H1 (cell line): ENCODE measurements around the gene RNU6-8. TPM values are rescaled to one million over a fixed set of nuclear protein-coding genes. Genes with fewer than 3 reads are reported as not detected.

Experiments
- CTCF ChIA-PET: fragments of 300-600 bp; sonication (Branson Sonifier 250); formaldehyde crosslinking; loops from one replicate; lab custom pipeline; 2021; ENCODE audit not compliant: partially characterized antibody; lab: Charles Lee
- POLR2A ChIA-PET: fragments of 300-600 bp; sonication (Branson Sonifier 250); formaldehyde crosslinking; loops from one replicate; lab custom pipeline; 2021; ENCODE audit warnings: inconsistent platforms; ENCODE audit not compliant: partially characterized antibody; lab: Charles Lee
- DNase-seq, 2 experiments: peaks; one replicate each; pipeline versions ENCODE4 v3.0.0 to v3.0.0-alpha.2; 2010 to 2022; ENCODE audit warnings: low spot score in 2 of 2, low read depth in 1 of 2, mixed read lengths in 1 of 2
- FAIRE-seq: peaks from 2 replicates; lab custom pipeline; 2011; peaks lifted over from hg19 to GRCh38; lab: Jason Lieb, UNC
- H2AFZ ChIP-seq: 2 replicates; pipeline ENCODE4 v1.8.1; 2012; ENCODE audit warnings: low read length, inconsistent platforms
- H2AK5ac ChIP-seq: 2 replicates; pipeline ENCODE4 v1.6.1; 2013; ENCODE audit warnings: low read depth, low read length
- H2BK120ac ChIP-seq: replicated peaks from 2 replicates; pipeline ENCODE3; 2013; ENCODE audit warnings: low read depth, low read length, inconsistent platforms
- H2BK12ac ChIP-seq: 2 replicates; pipeline ENCODE4 v1.6.1; 2013; ENCODE audit warnings: low read depth, low read length
- H2BK15ac ChIP-seq: 2 replicates; pipeline ENCODE4 v1.6.1; 2013; ENCODE audit warnings: low read length
- H2BK20ac ChIP-seq: 2 replicates; pipeline ENCODE4 v1.6.1; 2013; ENCODE audit warnings: low read length
- H2BK5ac ChIP-seq: 2 replicates; pipeline ENCODE4 v1.6.1; 2013; ENCODE audit warnings: low read depth, low read length
- H3K14ac ChIP-seq: 2 replicates; pipeline ENCODE4 v1.6.1; 2013; ENCODE audit warnings: inconsistent platforms; ENCODE audit not compliant: insufficient read length
- H3K18ac ChIP-seq: 2 replicates; pipeline ENCODE4 v1.6.1; 2013; ENCODE audit warnings: low read length; ENCODE audit errors: extremely low read depth
- H3K23ac ChIP-seq: 2 replicates; pipeline ENCODE4 v1.6.1; 2013; ENCODE audit warnings: inconsistent platforms; ENCODE audit not compliant: insufficient read length
- H3K23me2 ChIP-seq: 2 replicates; pipeline ENCODE4 v1.6.1; 2013; ENCODE audit warnings: low read depth, low read length
- H3K27ac ChIP-seq: 2 replicates; pipeline ENCODE4 v1.6.1; 2011; ENCODE audit warnings: low read depth, low read length, inconsistent platforms
- H3K27me3 ChIP-seq, 4 experiments: replicated peaks in 1 of 4; 1 replicate in 1 of 4; 2 replicates in 3 of 4; pipeline versions ENCODE4 v1.6.1 to v1.8.1; 2011 to 2013; ENCODE audit warnings: low read length in 3 of 4, mild to moderate bottlenecking in 3 of 4, inconsistent platforms in 2 of 4, mixed read lengths in 2 of 4, moderate library complexity in 1 of 4; ENCODE audit not compliant: control insufficient read depth in 3 of 4, insufficient read depth in 3 of 4; ENCODE audit errors: extremely low read depth in 1 of 4
- H3K36me3 ChIP-seq, 4 experiments: 2 replicates each; pipeline versions ENCODE4 v1.6.1 to v1.8.1; 2011 to 2013; ENCODE audit warnings: mild to moderate bottlenecking in 4 of 4, low read length in 3 of 4, moderate library complexity in 2 of 4, control low read depth in 1 of 4, inconsistent platforms in 1 of 4; ENCODE audit not compliant: insufficient read depth in 4 of 4, control insufficient read depth in 2 of 4
- H3K4ac ChIP-seq: replicated peaks from 2 replicates; pipeline ENCODE3; 2013; ENCODE audit warnings: low read length, low read depth, mixed read lengths, inconsistent platforms; ENCODE audit not compliant: insufficient read length
- H3K4me1 ChIP-seq, 4 experiments: replicated peaks in 1 of 4; 1 replicate in 1 of 4; 2 replicates in 3 of 4; pipeline versions ENCODE4 v1.6.1 to v1.8.1; 2011 to 2013; ENCODE audit warnings: low read length in 3 of 4, inconsistent platforms in 2 of 4, mixed read lengths in 1 of 4; ENCODE audit not compliant: insufficient read depth in 4 of 4, control insufficient read depth in 3 of 4
- H3K4me2 ChIP-seq, 2 experiments: 2 replicates each; pipeline versions ENCODE4 v1.6.1 to v1.8.1; 2011 to 2013; ENCODE audit warnings: low read depth in 2 of 2, low read length in 2 of 2, control low read depth in 1 of 2, inconsistent platforms in 1 of 2, mild to moderate bottlenecking in 1 of 2; ENCODE audit not compliant: insufficient read depth in 1 of 2
- H3K4me3 ChIP-seq, 4 experiments: fragments of 200-600, 300-600 bp in 1 of 4; sonication (generic), shearing (Covaris generic), sonication (Bioruptor Twin) in 1 of 4; 2 replicates each; pipeline versions ENCODE4 v1.5.1 to v1.8.1; 2011 to 2016; ENCODE audit warnings: low read length in 4 of 4, low read depth in 3 of 4, control low read depth in 2 of 4, inconsistent platforms in 2 of 4, mild to moderate bottlenecking in 2 of 4, mixed read lengths in 1 of 4, moderate library complexity in 1 of 4; ENCODE audit not compliant: insufficient read depth in 2 of 4; ENCODE audit errors: extremely low read depth in 1 of 4
- H3K56ac ChIP-seq: replicated peaks from 2 replicates; pipeline ENCODE3; 2013; ENCODE audit warnings: low read depth, mild to moderate bottlenecking, mixed read lengths, low read length, inconsistent platforms; ENCODE audit not compliant: insufficient read length
- H3K79me1 ChIP-seq: 2 replicates; pipeline ENCODE4 v1.6.1; 2013; ENCODE audit warnings: low read depth, low read length, control low read depth
- H3K79me2 ChIP-seq, 2 experiments: 2 replicates each; pipeline versions ENCODE4 v1.6.1 to v1.8.1; 2012 to 2013; ENCODE audit warnings: low read length in 2 of 2, mild to moderate bottlenecking in 2 of 2, inconsistent platforms in 1 of 2; ENCODE audit not compliant: insufficient read depth in 2 of 2, control insufficient read depth in 1 of 2
- H3K9ac ChIP-seq, 4 experiments: replicated peaks in 1 of 4; 1 replicate in 1 of 4; 2 replicates in 3 of 4; pipeline versions ENCODE4 v1.6.1 to v1.8.1; 2011 to 2013; ENCODE audit warnings: low read depth in 3 of 4, low read length in 3 of 4, control low read depth in 2 of 4, mild to moderate bottlenecking in 2 of 4, moderate library complexity in 2 of 4, inconsistent platforms in 1 of 4; ENCODE audit errors: extremely low read depth in 1 of 4
- H3K9me3 ChIP-seq, 2 experiments: 2 replicates each; pipeline versions ENCODE4 v1.6.1 to v1.8.1; 2012 to 2013; ENCODE audit warnings: mild to moderate bottlenecking in 2 of 2, moderate library complexity in 2 of 2, control low read depth in 1 of 2, inconsistent platforms in 1 of 2, low read depth in 1 of 2, low read length in 1 of 2, mixed read lengths in 1 of 2; ENCODE audit not compliant: insufficient read depth in 2 of 2
- H4K20me1 ChIP-seq, 2 experiments: replicated peaks in 1 of 2; 2 replicates each; pipeline versions ENCODE3 to v1.8.1; 2011 to 2013; ENCODE audit warnings: inconsistent platforms in 2 of 2, low read length in 2 of 2, mild to moderate bottlenecking in 1 of 2; ENCODE audit not compliant: insufficient read depth in 2 of 2, control insufficient read depth in 1 of 2
- H4K5ac ChIP-seq: 2 replicates; pipeline ENCODE4 v1.6.1; 2013; ENCODE audit warnings: low read length, low read depth, mixed read lengths, inconsistent platforms; ENCODE audit not compliant: insufficient read length
- H4K8ac ChIP-seq: 2 replicates; pipeline ENCODE4 v1.8.0; 2013; ENCODE audit warnings: mild to moderate bottlenecking, moderate library complexity, low read length, inconsistent platforms; ENCODE audit not compliant: insufficient read depth; ENCODE audit errors: extremely low read depth
- H4K91ac ChIP-seq: replicated peaks from 2 replicates; pipeline ENCODE3; 2013; ENCODE audit warnings: low read length, mixed read lengths, inconsistent platforms; ENCODE audit not compliant: insufficient read length
- BACH1 ChIP-seq: IDR thresholded peaks from 2 replicates; pipeline ENCODE4 v1.6.1; 2012; ENCODE audit warnings: low read length, improper control_type of control experiment
- CHD2 ChIP-seq: IDR thresholded peaks from 2 replicates; pipeline ENCODE4 v1.6.1; 2012; ENCODE audit warnings: low read length, improper control_type of control experiment
- CREB1 ChIP-seq: IDR thresholded peaks from 2 replicates; pipeline ENCODE4 v1.6.1; 2012; ENCODE audit warnings: inconsistent platforms
- RXRA ChIP-seq: IDR thresholded peaks from 2 replicates; pipeline ENCODE4 v1.6.1; 2011; ENCODE audit warnings: low read depth, mild to moderate bottlenecking, low read length, moderate library complexity; ENCODE audit not compliant: insufficient read depth
- SP2 ChIP-seq: IDR thresholded peaks from 2 replicates; pipeline ENCODE4 v1.6.1; 2012; ENCODE audit warnings: mild to moderate bottlenecking, low read length, inconsistent platforms
- TAF7 ChIP-seq: optimal IDR thresholded peaks from 2 replicates; pipeline ENCODE3; 2011; ENCODE audit warnings: low read depth, mild to moderate bottlenecking, inconsistent platforms, low read length, moderate library complexity, borderline replicate concordance
- WGBS, 2 experiments: shearing (Covaris generic) in 1 of 2; methylation state at CpG; one replicate each; pipeline versions ENCODE4 v1.1.6 to v1.1.7; 2013 to 2015; ENCODE audit warnings: low lambda C conversion rate in 2 of 2, mixed read lengths in 2 of 2, inconsistent platforms in 1 of 2, low coverage in 1 of 2, missing lambda C conversion rate in 1 of 2; ENCODE audit not compliant: insufficient replicate concordance in 2 of 2, insufficient coverage in 1 of 2, insufficient read length in 1 of 2; ENCODE audit errors: extremely low coverage in 1 of 2, missing lambda C conversion rate in 1 of 2; 5-methylcytosine and 5-hydroxymethylcytosine counted together
- polyA plus RNA-seq, 7 experiments: library from polyadenylated mRNA; depleted of rRNA in 3 of 7; stranded (reverse) in 5 of 7; unstranded in 2 of 7; fragments of >200 nt in 5 of 7; fragments of 200-250 nt in 2 of 7; gene quantifications; 1 replicate in 5 of 7; 2 replicates in 1 of 7; 4 replicates in 1 of 7; pipeline versions ENCODE4 v1.2.1 to v1.2.3, GENCODE V29; 2011 to 2013; ENCODE audit warnings: missing spikeins in 2 of 7, mixed read lengths in 2 of 7
- total RNA-seq: library from RNA; stranded (reverse); fragmentation: NEBNext Ultra II Directional; extraction: Animal tissue kit (Norgen Biotek cat#: 25700); gene quantifications from 2 replicates; pipeline ENCODE4 v1.2.1, GENCODE V29; 2021
- TF ChIP-seq, protein P1 (sequence below): IDR thresholded peaks from 2 replicates; pipeline ENCODE4 v1.6.1; 2011; ENCODE audit warnings: low read depth, mild to moderate bottlenecking, low read length; ENCODE audit not compliant: insufficient read depth

The RNU6-8 gene
- total and polyA plus RNA-seq, 2 of the 8 experiments (the other 6 are each of a cell fraction or from before 2014, with no cell fraction given), result not detected

DNA sequence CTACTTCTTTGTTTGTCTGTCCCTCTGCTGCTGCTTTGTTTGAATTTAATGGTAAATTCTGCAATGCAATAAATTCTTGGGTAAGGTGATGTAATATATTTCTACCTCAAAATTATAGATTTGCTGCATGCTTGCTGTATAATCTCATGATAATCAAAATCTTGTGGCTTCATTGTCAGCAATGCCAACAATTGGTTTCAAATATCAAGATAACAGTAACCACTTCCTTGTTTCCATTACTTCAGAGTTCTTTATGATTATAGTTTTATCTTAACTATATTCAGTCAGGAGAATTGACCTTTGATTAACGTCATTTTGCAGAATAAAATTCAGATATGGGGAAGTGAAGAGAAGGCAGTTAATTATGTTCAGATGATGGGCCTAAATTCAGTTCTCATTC is 30.2 kb upstream of the RNU6-8 start:
- Histone ChIP-seq H3K56ac (no peak overlapping the region), H3K23ac (no peak overlapping the region), H3K4ac (no peak overlapping the region), H3K79me2 (no peaks in the 10 kb centered on the region), H4K8ac (no peak overlapping the region), H3K14ac (no peak overlapping the region), H2BK20ac (no peak overlapping the region), H2BK5ac (no peak overlapping the region), H3K9me3 (no peaks in the 10 kb centered on the region), H3K79me1 (no peaks in the 10 kb centered on the region), H2BK12ac (no peak overlapping the region), H2BK15ac (no peak overlapping the region), H3K36me3 (no peaks in the 10 kb centered on the region), H2AFZ (no peak overlapping the region), H3K4me3 (no peak overlapping the region), H3K9ac (no peak overlapping the region), H2BK120ac (no peak overlapping the region), H4K91ac (no peak overlapping the region), H4K20me1 (no peaks in the 10 kb centered on the region), H3K23me2 (no peaks in the 10 kb centered on the region), H3K27ac (no peak overlapping the region), H2AK5ac (no peak overlapping the region), H3K27me3 (no peaks in the 10 kb centered on the region), H4K5ac (no peak overlapping the region), H3K4me1 (no peaks in the 10 kb centered on the region), H3K4me2 (no peak overlapping the region), H3K18ac (no peak overlapping the region)
- CTCF ChIA-PET, result interaction anchor here (1.1 to 1.4 kb wide), 2 partner anchors 20 to 27 kb away, joined by 3 to 4 read pairs; no protein-coding TSS in a partner anchor
- POLR2A ChIA-PET, result no interaction called here
- TF ChIP-seq CHD2 (no peak), TAF7 (no peak), RXRA (no peak), BACH1 (no peak), SP2 (no peak), CREB1 (no peak)
- TF ChIP-seq, protein P1, sequence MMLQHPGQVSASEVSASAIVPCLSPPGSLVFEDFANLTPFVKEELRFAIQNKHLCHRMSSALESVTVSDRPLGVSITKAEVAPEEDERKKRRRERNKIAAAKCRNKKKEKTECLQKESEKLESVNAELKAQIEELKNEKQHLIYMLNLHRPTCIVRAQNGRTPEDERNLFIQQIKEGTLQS, result no peak
- FAIRE-seq (no peak), DNase-seq (no peak)
- 91% methylated on average over 1 of the region's 1 CpG; no CpG with 5 or more reads in 1 of the 2 experiments for WGBS, 2 experiments
